HepG2 (cell line): ENCODE data around the gene NBL1. TPM values are rescaled to one million over a fixed set of nuclear protein-coding genes. Genes with fewer than 3 reads are reported as not detected.

Source experiments
- CEBPG ChIP-seq: IDR thresholded peaks from 2 replicates; pipeline ENCODE4 v1.6.1; 2016
- CENPX ChIP-seq: sonication (generic); formaldehyde crosslinking; IDR thresholded peaks from 2 replicates; pipeline ENCODE4 v1.9.0; 2021; ENCODE audit warnings: mild to moderate bottlenecking, missing genetic modification reagents, moderate library complexity
- JARID2 ChIP-seq: sonication (generic); formaldehyde crosslinking; IDR thresholded peaks from 2 replicates; pipeline ENCODE4 v1.8.1; 2023; ENCODE audit warnings: missing genetic modification reagents, inconsistent platforms; ENCODE audit not compliant: insufficient replicate concordance
- JDP2 ChIP-seq: sonication (generic); formaldehyde crosslinking; IDR thresholded peaks from 2 replicates; pipeline ENCODE4 v1.8.1; 2022; ENCODE audit warnings: missing genetic modification reagents, borderline replicate concordance
- KDM5B ChIP-seq: sonication (generic); formaldehyde crosslinking; IDR thresholded peaks from 2 replicates; pipeline ENCODE4 v1.4.0; 2020; ENCODE audit warnings: missing genetic modification reagents, mild to moderate bottlenecking, borderline replicate concordance
- KLF6 ChIP-seq: IDR thresholded peaks from 2 replicates; pipeline ENCODE4 v1.8.0; 2016; ENCODE audit warnings: missing biosample characterization, missing genetic modification reagents
- MTA1 ChIP-seq: sonication (generic); formaldehyde crosslinking; IDR thresholded peaks from 2 replicates; pipeline ENCODE4 v1.4.0; 2020; ENCODE audit warnings: missing genetic modification reagents, mild to moderate bottlenecking, borderline replicate concordance
- MXI1 ChIP-seq: IDR thresholded peaks from 3 replicates; pipeline ENCODE4 v1.6.1; 2012; ENCODE audit warnings: low read depth, low read length, inconsistent platforms, borderline replicate concordance
- TAF1 ChIP-seq: sonication (generic); formaldehyde crosslinking; IDR thresholded peaks from 2 replicates; pipeline ENCODE4 v1.4.0; 2020; ENCODE audit warnings: missing genetic modification reagents
- THAP7 ChIP-seq: sonication (generic); formaldehyde crosslinking; IDR thresholded peaks from 2 replicates; pipeline ENCODE4 v1.8.1; 2023; ENCODE audit warnings: mild to moderate bottlenecking, missing genetic modification reagents
- WIZ ChIP-seq: sonication (generic); formaldehyde crosslinking; IDR thresholded peaks from 2 replicates; pipeline ENCODE4 v1.5.1; 2020; ENCODE audit warnings: mild to moderate bottlenecking, missing genetic modification reagents
- ZBTB44 ChIP-seq: sonication (generic); formaldehyde crosslinking; IDR thresholded peaks from 2 replicates; pipeline ENCODE4 v1.4.0; 2020; ENCODE audit warnings: missing genetic modification reagents
- ZFP1 ChIP-seq: IDR thresholded peaks from 2 replicates; pipeline ENCODE4 v1.6.1; 2016
- ZNF331 ChIP-seq: sonication (generic); formaldehyde crosslinking; IDR thresholded peaks from 2 replicates; pipeline ENCODE4 v1.4.0; 2020; ENCODE audit warnings: missing genetic modification reagents
- ZNF33A ChIP-seq: sonication (generic); formaldehyde crosslinking; IDR thresholded peaks from 2 replicates; pipeline ENCODE4 v1.5.1; 2020; ENCODE audit warnings: missing genetic modification reagents, mild to moderate bottlenecking, moderate library complexity, borderline replicate concordance
- ZNF34 ChIP-seq: sonication (generic); formaldehyde crosslinking; IDR thresholded peaks from 2 replicates; pipeline ENCODE4 v1.4.0; 2020; ENCODE audit warnings: mild to moderate bottlenecking, missing genetic modification reagents, borderline replicate concordance
- ZNF441 ChIP-seq: sonication (generic); formaldehyde crosslinking; IDR thresholded peaks from 2 replicates; pipeline ENCODE4 v1.7.0; 2021; ENCODE audit warnings: missing genetic modification reagents, borderline replicate concordance
- ZNF713 ChIP-seq: sonication (generic); formaldehyde crosslinking; IDR thresholded peaks from 2 replicates; pipeline ENCODE4 v1.4.0; 2020; ENCODE audit warnings: mild to moderate bottlenecking, missing genetic modification reagents
- polyA plus RNA-seq, 8 experiments: library from polyadenylated mRNA; depleted of rRNA in 3 of 8; stranded (reverse) in 7 of 8; unstranded in 1 of 8; fragments of >200 nt; fragmentation: Illumina TruSeq in 4 of 8; extraction: Trizol in 4 of 8; gene quantifications; 2 replicates each; pipeline versions ENCODE4 v1.2.1 to v1.2.3, GENCODE V29; 2011 to 2016; ENCODE audit warnings: low read depth in 4 of 8, missing spikeins in 1 of 8, mixed read lengths in 1 of 8; ENCODE audit not compliant: insufficient read depth in 1 of 8
- total RNA-seq, 5 experiments: library from RNA; depleted of rRNA; stranded (reverse); fragments of >200 nt; fragmentation: Illumina TruSeq; extraction: Trizol; gene quantifications; 2 replicates each; pipeline ENCODE4 v1.2.3, GENCODE V29; 2016; ENCODE audit warnings: low read depth in 1 of 5
- TF ChIP-seq, protein P1 (sequence below): sonication (generic); formaldehyde crosslinking; IDR thresholded peaks from 2 replicates; pipeline ENCODE4 v1.5.1; 2020; ENCODE audit warnings: missing genetic modification reagents, mild to moderate bottlenecking, borderline replicate concordance
- TF ChIP-seq, protein P2 (sequence below): sonication (generic); formaldehyde crosslinking; conservative IDR thresholded peaks from 2 replicates; pipeline ENCODE4 v1.4.0; 2020; ENCODE audit warnings: missing genetic modification reagents
- TF ChIP-seq, protein P3 (sequence below): sonication (generic); formaldehyde crosslinking; IDR thresholded peaks from 2 replicates; pipeline ENCODE4 v1.4.0; 2020; ENCODE audit warnings: mild to moderate bottlenecking, missing genetic modification reagents
- TF ChIP-seq, protein P4 (sequence below): sonication (generic); formaldehyde crosslinking; IDR thresholded peaks from 2 replicates; pipeline ENCODE4 v1.5.1; 2020; ENCODE audit warnings: mild to moderate bottlenecking, missing genetic modification reagents, borderline replicate concordance

The NBL1 gene
- total and polyA plus RNA-seq, 2 of the 13 experiments (the other 11 are each of a cell fraction or from before 2014, with no cell fraction given), result 2.7 to 13.8 TPM

GRCh38 chr1:19676438-19676922, 32.4 kb downstream of the NBL1 start (continued):
- TF ChIP-seq, protein P1, sequence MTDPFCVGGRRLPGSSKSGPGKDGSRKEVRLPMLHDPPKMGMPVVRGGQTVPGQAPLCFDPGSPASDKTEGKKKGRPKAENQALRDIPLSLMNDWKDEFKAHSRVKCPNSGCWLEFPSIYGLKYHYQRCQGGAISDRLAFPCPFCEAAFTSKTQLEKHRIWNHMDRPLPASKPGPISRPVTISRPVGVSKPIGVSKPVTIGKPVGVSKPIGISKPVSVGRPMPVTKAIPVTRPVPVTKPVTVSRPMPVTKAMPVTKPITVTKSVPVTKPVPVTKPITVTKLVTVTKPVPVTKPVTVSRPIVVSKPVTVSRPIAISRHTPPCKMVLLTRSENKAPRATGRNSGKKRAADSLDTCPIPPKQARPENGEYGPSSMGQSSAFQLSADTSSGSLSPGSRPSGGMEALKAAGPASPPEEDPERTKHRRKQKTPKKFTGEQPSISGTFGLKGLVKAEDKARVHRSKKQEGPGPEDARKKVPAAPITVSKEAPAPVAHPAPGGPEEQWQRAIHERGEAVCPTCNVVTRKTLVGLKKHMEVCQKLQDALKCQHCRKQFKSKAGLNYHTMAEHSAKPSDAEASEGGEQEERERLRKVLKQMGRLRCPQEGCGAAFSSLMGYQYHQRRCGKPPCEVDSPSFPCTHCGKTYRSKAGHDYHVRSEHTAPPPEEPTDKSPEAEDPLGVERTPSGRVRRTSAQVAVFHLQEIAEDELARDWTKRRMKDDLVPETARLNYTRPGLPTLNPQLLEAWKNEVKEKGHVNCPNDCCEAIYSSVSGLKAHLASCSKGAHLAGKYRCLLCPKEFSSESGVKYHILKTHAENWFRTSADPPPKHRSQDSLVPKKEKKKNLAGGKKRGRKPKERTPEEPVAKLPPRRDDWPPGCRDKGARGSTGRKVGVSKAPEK (CRISPR knock-in tag), result no peak
- TF ChIP-seq ZFP1 (CRISPR knock-in tag) (no peak), ZNF441 (CRISPR knock-in tag) (peak; percentile 64; the same call in 1 of the 2 replicates), ZNF34 (CRISPR knock-in tag) (no peak), ZBTB44 (peak; percentile 72; the same call in 1 of the 2 replicates), CENPX (CRISPR knock-in tag) (no peak), MTA1 (CRISPR knock-in tag) (no peak), ZNF33A (CRISPR knock-in tag) (no peak), TAF1 (CRISPR knock-in tag) (peak; percentile 23; the same call in 1 of the 2 replicates), KLF6 (peak; percentile 56; the same call in 1 of the 2 replicates), CEBPG (no peak), MXI1 (no peak), KDM5B (CRISPR knock-in tag) (no peak), ZNF331 (CRISPR knock-in tag) (peak; percentile 45; the same call in 1 of the 2 replicates), ZNF713 (CRISPR knock-in tag) (no peak), JDP2 (CRISPR knock-in tag) (no peak; the same call in 1 of the 2 replicates), THAP7 (no peak), JARID2 (CRISPR knock-in tag) (no peak), WIZ (CRISPR knock-in tag) (peak; percentile 95)
- TF ChIP-seq, protein P2, sequence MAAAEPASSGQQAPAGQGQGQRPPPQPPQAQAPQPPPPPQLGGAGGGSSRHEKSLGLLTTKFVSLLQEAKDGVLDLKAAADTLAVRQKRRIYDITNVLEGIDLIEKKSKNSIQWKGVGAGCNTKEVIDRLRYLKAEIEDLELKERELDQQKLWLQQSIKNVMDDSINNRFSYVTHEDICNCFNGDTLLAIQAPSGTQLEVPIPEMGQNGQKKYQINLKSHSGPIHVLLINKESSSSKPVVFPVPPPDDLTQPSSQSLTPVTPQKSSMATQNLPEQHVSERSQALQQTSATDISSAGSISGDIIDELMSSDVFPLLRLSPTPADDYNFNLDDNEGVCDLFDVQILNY (CRISPR knock-in tag), result no peak
- TF ChIP-seq, protein P3, sequence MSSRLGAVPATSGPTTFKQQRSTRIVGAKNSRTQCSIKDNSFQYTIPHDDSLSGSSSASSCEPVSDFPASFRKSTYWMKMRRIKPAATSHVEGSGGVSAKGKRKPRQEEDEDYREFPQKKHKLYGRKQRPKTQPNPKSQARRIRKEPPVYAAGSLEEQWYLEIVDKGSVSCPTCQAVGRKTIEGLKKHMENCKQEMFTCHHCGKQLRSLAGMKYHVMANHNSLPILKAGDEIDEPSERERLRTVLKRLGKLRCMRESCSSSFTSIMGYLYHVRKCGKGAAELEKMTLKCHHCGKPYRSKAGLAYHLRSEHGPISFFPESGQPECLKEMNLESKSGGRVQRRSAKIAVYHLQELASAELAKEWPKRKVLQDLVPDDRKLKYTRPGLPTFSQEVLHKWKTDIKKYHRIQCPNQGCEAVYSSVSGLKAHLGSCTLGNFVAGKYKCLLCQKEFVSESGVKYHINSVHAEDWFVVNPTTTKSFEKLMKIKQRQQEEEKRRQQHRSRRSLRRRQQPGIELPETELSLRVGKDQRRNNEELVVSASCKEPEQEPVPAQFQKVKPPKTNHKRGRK (CRISPR knock-in tag), result no peak
- TF ChIP-seq, protein P4, sequence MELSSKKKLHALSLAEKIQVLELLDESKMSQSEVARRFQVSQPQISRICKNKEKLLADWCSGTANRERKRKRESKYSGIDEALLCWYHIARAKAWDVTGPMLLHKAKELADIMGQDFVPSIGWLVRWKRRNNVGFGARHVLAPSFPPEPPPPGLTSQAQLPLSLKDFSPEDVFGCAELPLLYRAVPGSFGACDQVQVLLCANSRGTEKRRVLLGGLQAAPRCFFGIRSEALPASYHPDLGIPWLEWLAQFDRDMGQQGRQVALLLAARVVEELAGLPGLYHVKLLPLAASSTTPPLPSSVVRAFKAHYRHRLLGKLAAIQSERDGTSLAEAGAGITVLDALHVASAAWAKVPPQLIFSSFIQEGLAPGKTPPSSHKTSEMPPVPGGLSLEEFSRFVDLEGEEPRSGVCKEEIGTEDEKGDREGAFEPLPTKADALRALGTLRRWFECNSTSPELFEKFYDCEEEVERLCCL, result peak; percentile 72; the same call in 1 of the 2 replicates
